Ishikawa (cell line): ENCODE results near the gene CFAP43.

Experiments used
- CEBPB ChIP-seq: IDR thresholded peaks from 2 replicates; pipeline ENCODE4 v1.6.1; 2012
- CREB1 ChIP-seq: IDR thresholded peaks from 2 replicates; pipeline ENCODE4 v1.6.1; 2012; ENCODE audit warnings: low read depth
- EGR1 ChIP-seq: IDR thresholded peaks from 2 replicates; pipeline ENCODE4 v1.6.1; 2012
- EP300 ChIP-seq: IDR thresholded peaks from 2 replicates; pipeline ENCODE4 v1.6.1; 2012; ENCODE audit warnings: borderline replicate concordance
- FOXM1 ChIP-seq: IDR thresholded peaks from 2 replicates; pipeline ENCODE4 v1.6.1; 2012; ENCODE audit warnings: low read depth, borderline replicate concordance
- MAX ChIP-seq: IDR thresholded peaks from 2 replicates; pipeline ENCODE4 v1.6.1; 2012
- NFIC ChIP-seq: IDR thresholded peaks from 2 replicates; pipeline ENCODE4 v1.6.1; 2012
- RAD21 ChIP-seq: IDR thresholded peaks from 2 replicates; pipeline ENCODE4 v1.6.1; 2012; ENCODE audit warnings: low read depth
- REST ChIP-seq: IDR thresholded peaks from 2 replicates; pipeline ENCODE4 v1.6.1; 2012; ENCODE audit warnings: low read depth, mild to moderate bottlenecking
- TAF1 ChIP-seq: IDR thresholded peaks from 2 replicates; pipeline ENCODE4 v1.6.1; 2012; ENCODE audit warnings: low read depth, mild to moderate bottlenecking
- TCF12 ChIP-seq: IDR thresholded peaks from 2 replicates; pipeline ENCODE4 v1.6.1; 2012; ENCODE audit warnings: low read depth
- TEAD4 ChIP-seq: IDR thresholded peaks from 2 replicates; pipeline ENCODE4 v1.6.1; 2012
- USF1 ChIP-seq: IDR thresholded peaks from 2 replicates; pipeline ENCODE4 v1.6.1; 2012
- YY1 ChIP-seq: IDR thresholded peaks from 2 replicates; pipeline ENCODE4 v1.6.1; 2012; ENCODE audit warnings: low read depth
- ZBTB7A ChIP-seq: IDR thresholded peaks from 2 replicates; pipeline ENCODE4 v1.6.1; 2012; ENCODE audit warnings: low read depth

Gene CFAP43

GRCh38 chr10:104220522-104220921 lies 11.6 kb downstream of the CFAP43 start:
- no peak for TF ChIP-seq CEBPB
- no peak for TF ChIP-seq EGR1
- no peak for TF ChIP-seq USF1

- TF ChIP-seq REST (no peak), RAD21 (no peak), FOXM1 (no peak), YY1 (no peak), ZBTB7A (no peak), TEAD4 (no peak), EGR1 (no peak), EP300 (no peak), CEBPB (no peak), MAX (no peak), NFIC (no peak), USF1 (no peak)
These were observed 13.4 kb downstream of the CFAP43 start for GRCh38 chr10:104218751-104219150.

- no peak for TF ChIP-seq ZBTB7A
- no peak for TF ChIP-seq CREB1
- no peak for TF ChIP-seq EP300
- TF ChIP-seq TAF1, result no peak
- no peak for TF ChIP-seq REST
- TF ChIP-seq YY1, result no peak
- no peak for TF ChIP-seq NFIC
These were observed 15.5 kb downstream of the CFAP43 start for GRCh38 chr10:104216631-104217030.

GRCh38 chr10:104209575-104210198 lies 22.5 kb downstream of the CFAP43 start:
- TF ChIP-seq ZBTB7A (no peak), RAD21 (peak; percentile 82)

GRCh38 chr10:104208730-104209129 lies 23.4 kb downstream of the CFAP43 start:
- TF ChIP-seq EGR1, result no peak
- TF ChIP-seq ZBTB7A, result no peak
- TF ChIP-seq MAX, result no peak
- TF ChIP-seq TCF12, result no peak
- TF ChIP-seq TAF1, result no peak
- TF ChIP-seq REST, result no peak
- TF ChIP-seq CEBPB, result no peak
- TF ChIP-seq NFIC, result no peak
- TF ChIP-seq TEAD4, result no peak
- TF ChIP-seq RAD21, result no peak

GRCh38 chr10:104202231-104202630 lies 29.9 kb downstream of the CFAP43 start:
- TF ChIP-seq FOXM1, result no peak
- no peak for TF ChIP-seq RAD21
- no peak for TF ChIP-seq CEBPB
- TF ChIP-seq USF1, result no peak
- TF ChIP-seq TCF12, result no peak
- TF ChIP-seq YY1, result no peak
